H4 (cell line): Measurements from ENCODE around the gene LIFR. TPM values are rescaled to one million over a fixed set of nuclear protein-coding genes. Genes with fewer than 3 reads are reported as not detected.

Experiments
- DNase-seq: peaks from one replicate; pipeline ENCODE4 v3.0.0-alpha.2; 2015; ENCODE audit warnings: low spot score
- total RNA-seq: library from RNA; depleted of rRNA; stranded (reverse); fragments of >200 nt; shearing (Covaris generic); gene quantifications from 2 replicates; pipeline ENCODE4 v1.2.3, GENCODE V29; 2014

LIFR gene
- total RNA-seq, 1 experiment from 2014 or later, result 31.2 TPM

DNA sequence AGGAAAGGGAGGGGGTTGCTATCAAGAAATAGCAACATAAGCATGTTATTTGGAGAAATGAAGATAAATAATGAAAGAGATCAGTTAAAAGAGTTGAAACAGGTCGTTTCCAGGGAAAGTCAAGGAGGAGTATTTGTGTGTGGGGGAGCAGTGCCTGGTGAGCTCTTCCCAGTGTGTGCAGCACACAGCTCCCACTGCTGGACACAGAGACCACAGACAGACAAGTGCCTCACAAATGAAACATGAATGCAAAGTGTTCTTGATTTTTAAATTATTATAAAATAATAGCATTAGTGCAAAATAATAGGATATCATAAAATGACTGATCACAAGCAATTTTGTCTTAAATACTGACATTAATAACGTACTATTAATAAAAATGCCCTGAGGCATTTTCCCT, 40.8 kb downstream of the LIFR start:
- no peak for DNase-seq

GRCh38 chr5:38515092-38515491, 41.4 kb downstream of the LIFR start:
- no peak for DNase-seq

- DNase-seq, result no peak
These were observed 47.3 kb downstream of the LIFR start for GRCh38 chr5:38509185-38509584.

DNA sequence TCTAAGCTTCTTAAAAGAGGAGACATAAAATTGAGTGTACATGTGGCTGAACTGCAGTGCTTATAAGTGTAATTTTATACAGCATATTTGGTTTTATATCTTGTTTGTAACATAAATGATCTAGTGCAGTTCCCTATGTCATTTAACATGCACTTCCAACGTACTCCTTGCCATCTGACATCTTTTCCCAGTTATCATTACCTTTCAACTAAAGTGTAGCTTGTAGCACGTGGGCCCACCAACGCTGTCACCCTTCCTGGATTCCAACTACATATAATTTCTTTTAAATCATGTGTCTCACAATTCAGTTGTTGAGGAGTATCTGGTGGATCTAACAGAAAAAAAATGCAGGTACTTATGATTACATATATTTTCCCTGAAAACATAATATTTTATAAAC, 50.1 kb downstream of the LIFR start:
- DNase-seq, result no peak

- DNase-seq, result no peak
These were observed 55.7 kb downstream of the LIFR start for GRCh38 chr5:38500573-38501260.

DNA sequence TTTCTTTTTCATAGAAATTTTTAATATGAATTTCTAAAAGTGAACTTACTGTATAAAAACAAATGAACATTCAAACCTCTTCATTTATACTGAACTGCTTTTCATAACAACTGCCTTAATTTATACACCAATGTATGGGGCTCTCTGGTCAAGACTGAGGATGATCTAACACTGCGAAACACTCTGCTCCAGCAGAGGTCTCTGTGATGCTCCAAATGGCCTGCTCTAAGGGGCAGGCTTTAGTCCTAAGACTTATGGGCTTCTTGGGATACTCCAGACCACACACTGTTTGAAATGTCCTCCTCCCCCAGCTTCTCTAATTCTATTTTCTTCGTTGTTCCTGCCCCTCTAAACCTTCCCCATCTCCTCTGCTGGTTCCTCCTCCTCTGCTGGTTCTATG, 58.5 kb downstream of the LIFR start:
- DNase-seq, result peak; percentile 32

DNA sequence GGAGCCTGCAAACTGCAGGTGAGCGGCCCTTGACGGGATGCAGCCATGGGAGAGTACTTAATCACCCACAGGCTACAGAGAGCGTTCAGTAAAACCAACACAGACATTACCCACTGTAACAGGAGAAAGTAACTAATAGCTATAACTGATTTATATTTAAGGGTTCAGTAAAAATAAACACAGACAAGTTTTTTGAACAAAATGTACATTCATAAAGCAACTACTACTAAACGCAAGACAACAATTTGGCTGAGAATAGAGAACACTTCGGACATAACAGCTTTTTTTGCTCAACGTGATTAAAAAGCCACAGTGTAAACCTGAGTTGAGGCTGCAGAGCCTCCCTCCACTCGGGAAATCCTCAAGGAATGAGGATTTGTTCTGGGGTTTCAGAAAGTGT, 61.7 kb downstream of the LIFR start:
- no peak for DNase-seq

DNA sequence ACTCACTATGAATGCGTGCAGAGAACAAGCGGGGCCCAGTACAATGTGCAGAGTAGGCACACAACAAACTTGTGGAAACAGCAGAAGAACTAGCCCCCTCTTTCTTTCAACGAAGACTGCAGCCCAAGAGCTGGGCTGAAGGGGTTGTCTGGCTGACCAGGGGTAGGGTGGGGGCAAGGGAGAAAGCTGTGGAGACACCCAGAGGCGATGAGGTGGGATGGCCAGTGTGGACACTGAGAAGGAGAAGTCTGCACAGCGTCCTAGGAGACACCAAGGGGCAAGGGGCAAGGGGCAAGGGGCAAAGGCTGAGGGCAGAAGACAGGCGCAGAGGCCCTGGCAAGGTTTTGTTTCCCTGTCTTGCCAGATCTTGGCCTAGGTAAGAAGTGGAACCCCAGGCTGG, 62.3 kb downstream of the LIFR start:
- no peak for DNase-seq

DNA sequence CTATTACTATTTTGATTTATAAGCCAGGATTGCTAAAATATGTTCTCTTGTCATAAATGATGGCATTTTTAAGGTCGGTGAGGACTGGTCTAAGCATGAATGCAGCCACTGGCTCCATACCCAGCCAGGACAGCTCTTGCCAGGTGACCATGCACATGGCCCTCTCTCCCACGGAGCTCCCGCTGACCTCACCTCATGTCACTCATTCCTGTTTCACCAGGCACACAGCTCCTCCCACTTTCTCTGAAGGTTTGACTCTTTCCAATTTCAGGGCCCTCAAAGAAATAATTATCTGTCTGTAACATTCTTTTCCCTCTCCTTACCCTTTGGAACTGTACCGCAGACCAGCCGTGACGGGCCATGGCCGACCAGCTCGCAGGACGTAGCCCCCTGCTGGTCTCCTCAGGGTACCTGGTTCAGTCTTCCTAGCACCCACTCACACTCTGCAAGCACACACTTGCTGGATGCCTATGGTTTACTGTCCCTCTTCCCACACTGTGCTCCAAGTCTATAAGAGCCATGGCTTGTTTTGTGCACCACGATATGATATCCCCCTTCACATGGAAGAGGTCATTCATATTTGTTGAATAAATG, 72.5 kb downstream of the LIFR start:
- DNase-seq, result no peak

GRCh38 chr5:38479315-38479904, 77.0 kb downstream of the LIFR start:
- DNase-seq, result no peak

GRCh38 chr5:38478878-38479277, 77.6 kb downstream of the LIFR start:
- DNase-seq, result no peak

- DNase-seq, result no peak
These were observed 78.3 kb downstream of the LIFR start for GRCh38 chr5:38478166-38478565.

- DNase-seq, result no peak
These were observed 83.4 kb downstream of the LIFR start for GRCh38 chr5:38473008-38473407.

- no peak for DNase-seq
These were observed 83.9 kb downstream of the LIFR start for GRCh38 chr5:38472541-38472940.

DNA sequence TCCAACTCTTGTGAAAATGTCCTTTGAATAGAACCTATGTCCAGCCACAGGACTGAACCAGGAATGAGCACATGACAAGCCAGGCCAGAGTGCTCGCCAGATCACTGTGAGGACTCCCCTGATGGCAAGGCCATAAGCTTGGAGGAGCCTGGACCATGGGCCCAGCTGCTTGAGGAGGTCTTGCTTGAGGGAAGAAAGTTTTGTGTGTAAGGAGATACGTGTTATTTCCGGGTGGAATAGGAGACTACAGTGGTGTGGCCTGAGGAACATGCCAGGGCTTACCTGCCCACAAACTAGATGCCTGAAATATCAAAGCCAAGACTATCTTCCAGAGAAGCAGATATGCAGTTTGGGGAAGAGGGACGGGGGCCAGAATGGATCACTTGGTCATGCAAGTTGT, 84.7 kb downstream of the LIFR start:
- no peak for DNase-seq

- peak; percentile 5 for DNase-seq
These were observed 86.7 kb downstream of the LIFR start for GRCh38 chr5:38469707-38470267.

DNA sequence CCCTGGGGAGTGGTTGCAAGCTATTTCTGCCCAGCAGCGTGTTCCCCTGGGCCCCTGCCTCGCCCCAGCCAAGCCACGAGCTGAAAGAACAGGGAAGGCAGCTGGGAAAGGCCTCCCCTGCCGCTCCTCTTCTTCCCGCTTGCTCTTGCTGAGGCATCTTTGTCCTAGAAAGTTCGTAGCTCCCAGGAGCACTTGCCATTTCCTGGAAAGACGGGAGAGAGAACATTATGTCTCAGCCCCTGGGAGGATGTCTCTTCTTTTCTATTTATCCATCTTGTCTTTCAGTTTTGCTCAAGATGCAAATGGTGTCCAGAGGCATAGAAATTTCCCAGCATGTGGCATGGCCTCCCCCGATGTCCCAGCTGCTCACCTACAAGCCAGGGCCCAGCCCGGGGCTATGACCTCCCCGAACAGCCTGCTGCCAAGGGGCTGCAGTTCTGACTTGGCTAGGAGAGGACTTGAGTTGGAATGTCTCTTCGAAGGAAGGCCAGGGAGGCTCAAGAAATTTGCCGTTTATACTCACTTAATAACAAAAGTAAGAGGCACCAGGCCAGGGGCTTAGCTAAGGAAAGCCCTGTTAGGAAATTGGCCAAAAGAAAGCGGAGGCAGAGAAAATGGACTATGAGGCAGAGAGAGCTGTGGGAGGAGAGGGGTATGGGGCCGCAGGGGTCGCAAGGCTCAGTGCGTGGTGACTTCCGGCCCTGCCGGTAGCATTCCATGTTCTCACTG, 87.3 kb downstream of the LIFR start:
- DNase-seq, result peak; percentile 1

DNA sequence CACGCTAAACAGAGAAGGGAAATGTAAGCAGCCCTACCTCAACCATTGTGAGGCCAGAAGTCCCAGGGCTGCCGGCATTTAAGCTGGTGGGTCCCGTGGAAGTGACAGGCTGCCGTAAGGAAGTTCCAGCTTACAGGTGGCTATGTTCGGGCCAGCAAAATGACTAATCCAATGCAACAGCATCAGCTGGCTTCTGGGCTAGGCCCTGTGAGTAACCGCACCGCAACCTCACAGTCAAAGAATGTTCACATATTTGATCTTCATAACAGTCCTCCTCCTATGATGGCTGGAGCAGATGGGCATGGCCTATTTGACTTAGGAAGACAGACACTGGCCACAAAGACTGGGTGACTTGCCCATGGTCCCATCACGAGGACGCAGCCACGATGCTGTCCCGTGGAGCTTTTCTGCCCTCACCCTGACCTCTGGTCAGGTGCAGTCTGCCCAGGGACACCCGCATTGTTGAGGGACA, 88.2 kb downstream of the LIFR start:
- peak; percentile 86 for DNase-seq

DNA sequence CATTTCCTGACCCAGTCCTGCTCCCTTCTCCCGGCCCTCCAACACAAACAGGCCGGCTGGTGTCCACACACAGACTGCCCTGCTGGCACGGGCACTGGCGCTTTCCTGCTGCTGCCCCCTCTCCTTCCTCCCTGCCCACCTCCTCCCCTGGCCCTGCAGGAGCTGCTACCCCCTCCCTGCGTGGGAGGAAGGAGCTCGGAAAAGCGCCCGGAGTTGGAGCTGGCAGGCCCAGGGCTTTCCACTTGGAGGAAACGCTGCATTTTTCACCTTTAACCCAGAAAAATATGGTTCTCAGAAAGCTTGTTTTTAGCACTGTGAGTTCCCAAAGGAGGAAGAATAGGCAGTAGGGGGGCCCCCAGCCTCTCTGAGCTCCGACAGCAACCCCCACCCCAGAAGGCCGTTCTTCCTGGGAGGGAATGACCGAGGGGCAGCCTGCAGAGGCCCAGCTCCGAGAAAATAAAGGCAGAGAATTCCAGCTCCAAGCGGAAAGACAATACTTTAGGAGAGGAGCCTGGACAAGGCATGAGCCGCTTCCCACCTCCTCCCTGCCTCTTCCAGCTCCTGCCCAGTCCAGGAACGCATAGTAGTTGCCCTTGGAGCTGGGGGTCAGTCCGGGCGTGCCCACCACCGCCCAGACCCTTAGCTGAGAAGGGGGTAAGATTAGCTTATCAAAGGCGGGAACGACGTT, 88.9 kb downstream of the LIFR start:
- DNase-seq, result no peak

DNA sequence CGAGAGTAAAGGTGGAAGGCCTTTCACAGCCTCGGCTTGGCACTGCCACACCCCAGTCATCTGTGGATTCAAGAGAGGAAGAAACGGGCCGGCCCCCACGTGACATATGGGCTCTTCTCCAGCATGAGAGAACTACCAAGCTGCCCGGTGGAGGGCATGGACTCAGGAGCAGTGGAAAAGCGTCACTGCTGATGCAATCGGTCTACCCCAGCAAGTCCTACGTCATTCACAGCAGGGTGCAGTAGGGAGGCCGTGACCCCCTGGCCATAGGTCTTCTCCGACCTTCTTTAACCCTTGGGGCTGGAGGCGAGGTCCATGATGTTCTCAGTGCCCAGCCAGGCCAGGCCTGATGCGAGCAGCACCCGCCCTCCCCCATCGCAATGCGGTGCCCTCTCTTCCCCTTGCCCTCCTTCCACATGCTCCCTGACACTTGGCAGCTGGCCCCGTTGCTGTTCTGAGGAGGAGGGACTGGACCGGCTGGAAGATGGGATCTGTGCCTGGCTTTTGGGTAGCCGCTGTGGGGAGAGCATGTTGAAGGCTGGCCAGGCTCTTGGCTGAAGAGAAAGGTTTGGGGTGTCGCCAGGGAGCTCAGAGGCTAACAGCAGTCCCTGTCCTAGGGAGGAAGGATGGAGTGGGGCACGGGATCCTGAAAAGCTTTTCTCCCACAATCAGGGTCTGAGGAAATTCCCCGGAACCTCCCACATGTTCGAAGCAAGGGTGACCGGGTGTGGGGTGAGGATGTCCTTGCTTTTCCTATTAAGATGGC, 89.8 kb downstream of the LIFR start:
- DNase-seq, result no peak
